Activated CD4-positive, CD25-positive, alpha-beta regulatory T cell (primary cell): ENCODE data around the gene GCLM.

Source experiments
- DNase-seq, 4 experiments: peaks; one replicate each; lab custom pipeline; 2025; lab: John Stamatoyannopoulos, UW

GCLM gene

DNA sequence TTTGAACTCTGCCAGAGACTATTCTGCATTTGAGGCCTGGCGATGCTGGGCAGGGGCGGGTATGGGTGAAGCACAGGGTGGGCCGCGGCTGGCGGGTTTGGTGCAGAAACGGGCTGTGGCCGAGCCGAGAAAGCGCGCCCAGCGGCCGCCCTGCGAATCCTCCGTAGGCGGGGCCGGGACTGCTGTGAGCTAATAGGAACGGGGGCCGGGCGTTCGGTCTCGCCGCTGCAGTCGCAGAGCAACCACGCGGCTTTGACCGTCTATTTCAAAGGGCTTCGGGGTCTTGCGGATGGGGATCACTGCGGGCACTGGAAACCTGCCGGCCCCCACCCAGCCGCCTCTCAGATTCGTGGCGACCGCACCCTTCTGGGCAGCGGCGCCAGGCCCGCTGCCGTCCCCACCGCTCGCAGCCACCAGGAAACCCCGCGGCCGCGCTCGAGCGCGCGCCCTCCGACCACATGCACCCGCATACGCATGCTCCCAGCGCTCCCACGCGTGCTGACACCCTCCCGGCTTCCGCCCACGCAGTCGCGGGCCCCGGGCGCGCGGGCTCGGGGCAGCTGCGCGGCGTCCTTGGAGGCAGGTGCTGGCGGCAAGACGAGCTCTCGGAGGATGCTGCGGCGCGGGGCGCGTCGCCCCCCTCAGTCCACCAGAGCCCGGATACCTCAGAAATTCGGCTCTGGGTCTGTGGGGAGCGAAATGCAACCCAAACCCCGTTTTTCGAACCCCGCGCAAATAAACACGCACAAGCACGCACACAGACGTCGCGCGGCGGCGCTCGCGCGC lies 62.8 kb downstream of the GCLM start:
- DNase-seq, result peak; percentile 57 to 79 (median 72)

DNA sequence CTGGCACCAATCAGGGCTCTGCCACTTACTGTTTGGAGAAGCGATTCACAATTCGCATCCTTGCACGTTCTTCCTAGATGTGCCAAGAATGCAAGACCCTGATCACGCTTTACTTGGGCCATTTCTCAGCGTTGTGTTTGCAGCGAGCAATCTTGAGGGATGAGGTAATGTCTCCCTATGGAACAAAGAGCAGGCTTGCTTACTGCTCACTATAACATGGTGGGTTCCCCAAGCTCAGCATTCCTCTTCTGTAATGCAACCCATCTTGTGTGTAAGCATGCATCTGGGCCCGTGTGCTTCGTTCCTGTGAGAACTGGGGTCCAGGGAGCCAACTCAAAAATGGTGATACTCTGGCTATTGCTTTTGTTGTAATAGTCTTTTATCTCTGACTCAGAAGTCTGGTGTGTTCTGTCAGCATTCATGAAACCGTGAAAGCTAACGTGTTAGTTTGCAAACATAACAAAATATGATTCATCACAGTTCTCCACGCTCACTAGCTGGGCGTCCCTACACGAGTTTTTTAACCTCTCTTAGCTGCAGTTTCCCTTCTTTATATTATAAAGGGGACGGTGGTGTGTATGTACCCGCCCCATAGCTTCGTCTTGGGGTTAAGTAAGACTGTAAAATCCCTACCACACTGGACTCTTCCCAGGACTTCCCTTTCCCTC lies 63.6 kb downstream of the GCLM start:
- peak in 2 of 4 experiments; percentile 4 to 34 for DNase-seq

DNA sequence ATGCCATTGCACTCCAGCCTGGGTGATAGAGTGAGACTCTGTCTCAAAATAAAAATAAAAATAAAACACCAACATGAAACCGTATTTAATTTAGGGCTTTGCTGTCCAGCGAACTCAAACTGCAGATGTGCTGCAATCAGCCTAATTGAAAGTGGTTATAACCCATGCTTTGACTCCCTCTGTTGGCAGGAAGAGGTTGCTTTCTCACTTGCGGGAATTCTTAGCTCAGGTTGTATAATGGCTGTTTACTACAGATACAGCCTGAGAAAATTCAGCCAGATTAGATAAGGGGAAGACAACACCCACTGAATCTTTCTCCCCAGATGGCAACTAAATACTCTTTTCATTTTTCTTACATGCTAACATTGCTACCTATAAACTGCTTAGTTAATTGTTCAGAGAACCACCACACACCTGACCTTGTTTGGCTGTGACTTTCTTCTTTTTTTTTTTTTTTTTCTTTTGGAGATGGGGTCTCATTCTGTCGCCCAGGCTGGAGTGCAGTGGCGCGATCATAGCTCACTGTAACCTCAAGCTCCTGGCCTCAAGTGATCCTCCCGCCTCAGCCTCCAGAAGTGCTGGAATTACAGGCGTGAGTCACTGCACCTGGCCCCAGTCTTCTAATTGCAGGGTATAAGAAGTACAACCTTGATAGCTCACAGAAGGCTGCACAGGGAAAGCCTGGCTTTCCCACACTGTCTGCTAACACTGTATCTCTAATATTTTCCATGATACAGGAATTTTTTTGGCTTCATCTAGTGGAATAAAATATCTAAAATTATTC lies 64.8 kb downstream of the GCLM start:
- DNase-seq, result no peak

GRCh38 chr1:93842750-93843500 lies 66.3 kb downstream of the GCLM start:
- no peak for DNase-seq

DNA sequence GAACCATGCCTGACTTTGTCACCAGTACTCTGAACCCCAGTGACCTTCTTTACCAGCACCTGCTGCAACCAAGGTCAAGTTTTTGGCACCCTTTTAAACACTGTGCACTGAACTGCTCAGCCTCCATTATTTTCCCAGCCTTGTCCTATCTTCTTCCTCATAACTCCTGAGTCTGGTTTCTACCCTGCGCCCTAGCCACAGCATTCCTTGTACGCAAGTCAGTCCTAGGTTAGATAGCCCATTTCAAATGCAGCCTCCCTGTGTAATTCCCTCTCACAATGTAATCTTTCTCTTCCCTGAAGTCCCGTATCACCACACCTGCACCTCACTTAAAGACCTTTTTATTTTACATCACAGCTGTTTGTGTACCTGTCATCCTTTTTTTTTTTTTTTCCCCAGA lies 67.5 kb downstream of the GCLM start:
- DNase-seq, result no peak

GRCh38 chr1:93840956-93841482 lies 68.2 kb downstream of the GCLM start:
- DNase-seq, result no peak

DNA sequence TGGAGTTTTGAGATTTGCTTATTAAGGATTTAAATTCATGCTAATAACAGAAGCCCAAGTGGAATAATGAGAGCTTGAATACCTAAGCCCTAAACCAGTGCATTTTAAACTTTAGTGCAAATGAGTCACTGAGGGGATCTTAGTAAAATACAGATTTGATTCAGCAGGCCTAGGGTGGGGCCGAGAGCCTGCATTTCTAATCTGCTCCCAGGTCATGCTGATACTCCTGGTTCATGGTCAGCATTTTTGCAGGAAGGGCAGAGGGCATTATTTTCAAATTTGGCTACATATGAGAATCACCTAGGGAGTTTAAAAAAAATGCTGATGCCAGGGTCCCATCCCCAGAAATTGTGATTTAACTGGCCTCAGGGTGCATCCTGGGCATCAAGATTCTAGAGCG lies 69.5 kb downstream of the GCLM start:
- no peak for DNase-seq

DNA sequence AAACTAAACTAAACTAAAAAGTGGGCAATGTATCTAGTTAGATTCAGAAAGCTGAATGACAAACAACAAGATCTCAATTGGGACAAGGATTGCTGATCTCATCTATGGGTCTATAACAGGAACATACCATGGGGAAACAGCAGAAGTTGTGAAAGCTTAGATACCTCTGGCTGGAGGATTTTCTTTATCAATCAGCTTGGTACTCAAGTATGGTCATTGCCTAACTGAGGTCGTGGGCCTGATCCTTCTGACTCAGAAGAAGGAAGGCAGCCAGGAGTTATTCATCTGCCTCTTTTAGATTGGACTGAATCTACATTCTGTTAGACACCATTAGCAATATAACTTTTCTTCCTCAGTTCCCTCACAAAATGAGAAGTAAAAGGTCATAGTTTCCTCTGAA lies 69.9 kb downstream of the GCLM start:
- DNase-seq, result no peak

- no peak for DNase-seq
Measured at GRCh38 chr1:93837961-93838360, 71.3 kb downstream of the GCLM start.
